AG04449 (cell line): ENCODE results near the gene PTGFR.

Source experiments
- CTCF ChIA-PET: fragments of 350-600 bp; formaldehyde crosslinking; extraction: SDS; loops from one replicate; lab custom pipeline; 2021; ENCODE audit warnings: antibody characterized with exemption; lab: Yijun Ruan, JAX
- POLR2A ChIA-PET: fragments of 400-600, 350-600 bp; formaldehyde crosslinking; extraction: SDS; loops from one replicate; lab custom pipeline; 2020; ENCODE audit warnings: antibody characterized with exemption, inconsistent platforms; lab: Yijun Ruan, JAX
- DNase-seq: peaks from one replicate; pipeline ENCODE4 v3.0.0-alpha.2; 2010; ENCODE audit warnings: low read depth, low spot score
- H3K4me3 ChIP-seq: 2 replicates; pipeline ENCODE4 v1.5.1; 2011; ENCODE audit warnings: low read depth, mild to moderate bottlenecking, control low read depth, low read length
- TF ChIP-seq, protein P1 (sequence below): IDR thresholded peaks from one replicate; pipeline ENCODE4 v1.5.1; 2011; ENCODE audit warnings: mild to moderate bottlenecking, moderate library complexity, low read length, control low read depth, inconsistent platforms; ENCODE audit not compliant: insufficient read depth; ENCODE audit errors: missing control alignments

The PTGFR gene

GRCh38 chr1:78541479-78541878 lies 50.7 kb downstream of the PTGFR start:
- no peak overlapping the region for H3K4me3 ChIP-seq
- no peak for DNase-seq
- TF ChIP-seq, protein P1, sequence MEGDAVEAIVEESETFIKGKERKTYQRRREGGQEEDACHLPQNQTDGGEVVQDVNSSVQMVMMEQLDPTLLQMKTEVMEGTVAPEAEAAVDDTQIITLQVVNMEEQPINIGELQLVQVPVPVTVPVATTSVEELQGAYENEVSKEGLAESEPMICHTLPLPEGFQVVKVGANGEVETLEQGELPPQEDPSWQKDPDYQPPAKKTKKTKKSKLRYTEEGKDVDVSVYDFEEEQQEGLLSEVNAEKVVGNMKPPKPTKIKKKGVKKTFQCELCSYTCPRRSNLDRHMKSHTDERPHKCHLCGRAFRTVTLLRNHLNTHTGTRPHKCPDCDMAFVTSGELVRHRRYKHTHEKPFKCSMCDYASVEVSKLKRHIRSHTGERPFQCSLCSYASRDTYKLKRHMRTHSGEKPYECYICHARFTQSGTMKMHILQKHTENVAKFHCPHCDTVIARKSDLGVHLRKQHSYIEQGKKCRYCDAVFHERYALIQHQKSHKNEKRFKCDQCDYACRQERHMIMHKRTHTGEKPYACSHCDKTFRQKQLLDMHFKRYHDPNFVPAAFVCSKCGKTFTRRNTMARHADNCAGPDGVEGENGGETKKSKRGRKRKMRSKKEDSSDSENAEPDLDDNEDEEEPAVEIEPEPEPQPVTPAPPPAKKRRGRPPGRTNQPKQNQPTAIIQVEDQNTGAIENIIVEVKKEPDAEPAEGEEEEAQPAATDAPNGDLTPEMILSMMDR, result no peak
- ChIA-PET CTCF (interaction anchor here (0.9 to 1.6 kb wide), 2 partner anchors 397 to 411 kb away, joined by 3 to 6 read pairs; no protein-coding TSS in a partner anchor), POLR2A (no interaction called here)

DNA sequence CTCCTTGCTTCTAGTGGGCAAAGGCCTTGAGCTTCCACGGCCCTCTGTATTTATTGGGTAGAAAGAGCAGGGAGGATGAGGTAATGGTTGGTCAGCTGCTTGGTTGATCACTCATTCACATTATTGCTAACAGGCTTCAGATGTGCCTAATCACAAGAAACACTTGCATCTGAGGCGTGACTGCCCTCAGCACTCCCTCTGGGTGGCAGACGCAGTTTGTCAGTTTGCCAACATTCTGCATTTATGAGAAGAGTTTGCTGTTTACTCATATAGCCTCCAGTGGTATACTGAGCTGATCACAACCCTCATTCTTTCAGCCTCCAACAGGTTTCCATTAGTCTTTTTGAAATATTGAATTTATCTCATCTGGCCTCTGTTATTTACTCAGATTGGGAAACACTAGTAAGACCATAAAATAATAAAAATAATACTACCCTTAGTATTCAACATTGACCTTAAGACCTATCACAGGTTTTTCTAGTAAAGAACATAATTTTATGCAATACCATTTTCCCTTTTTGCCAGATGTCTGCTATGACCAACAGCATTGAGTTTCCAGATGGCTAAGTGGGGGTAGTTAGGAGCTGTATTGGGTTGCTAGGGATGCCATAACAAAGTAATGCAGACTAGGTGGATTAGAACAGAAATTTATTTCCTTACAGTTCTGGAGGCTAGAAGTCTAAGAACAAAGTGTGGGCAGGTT lies 53.3 kb downstream of the PTGFR start:
- CTCF ChIA-PET, result no interaction called here
- POLR2A ChIA-PET, result no interaction called here
- TF ChIP-seq, protein P1, result no peak
- DNase-seq, result no peak
- H3K4me3 ChIP-seq, result no peak overlapping the region

- no peak overlapping the region for H3K4me3 ChIP-seq
- no peak for DNase-seq
- ChIA-PET CTCF (interaction anchor here (0.7 kb wide), 1 partner anchor 402 kb away, joined by 3 read pairs; no protein-coding TSS in a partner anchor), POLR2A (no interaction called here)
- TF ChIP-seq, protein P1, result no peak
Measured at GRCh38 chr1:78547081-78547480, 56.3 kb downstream of the PTGFR start.

DNA sequence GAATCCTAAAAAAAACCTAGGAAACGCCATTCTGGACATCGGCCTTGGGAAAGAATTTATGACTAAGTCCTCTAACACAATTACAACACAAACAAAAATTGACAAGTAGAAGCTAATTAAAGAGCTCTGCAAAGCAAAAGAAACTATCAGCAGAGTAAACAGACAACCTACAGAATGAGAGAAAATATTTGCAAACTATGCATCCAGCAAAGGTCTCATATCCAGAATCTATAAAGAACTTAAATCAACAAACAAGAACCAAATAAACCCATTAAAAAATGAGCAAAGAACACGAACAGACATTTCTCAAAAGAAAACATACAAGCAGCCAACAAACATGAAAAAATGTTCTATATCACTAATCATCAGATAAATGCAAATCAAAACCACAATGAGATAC lies 58.6 kb downstream of the PTGFR start:
- ChIA-PET POLR2A (no interaction called here), CTCF (no interaction called here)
- no peak overlapping the region for H3K4me3 ChIP-seq
- no peak for DNase-seq
- TF ChIP-seq, protein P1, result no peak

DNA sequence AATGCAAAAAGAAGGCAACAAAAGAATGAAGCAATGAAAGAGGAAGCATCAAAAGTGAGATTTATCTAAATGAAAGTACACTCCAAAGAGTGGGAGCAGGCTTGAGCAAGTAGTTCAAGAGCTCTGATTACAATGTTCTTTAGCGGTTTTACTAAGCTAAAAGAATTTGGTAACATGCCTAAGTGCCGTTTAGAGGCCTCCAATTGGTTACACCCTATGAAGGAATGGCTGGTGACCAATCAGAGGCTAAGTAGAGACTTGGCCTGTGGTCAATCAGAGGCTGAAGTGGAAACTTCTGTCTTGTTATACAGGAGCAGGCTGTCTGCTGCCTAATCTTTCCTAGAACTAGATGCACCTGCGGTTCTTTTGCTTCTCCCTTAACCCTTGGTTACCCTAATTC lies 59.1 kb downstream of the PTGFR start:
- CTCF ChIA-PET, result no interaction called here
- H3K4me3 ChIP-seq, result no peak overlapping the region
- POLR2A ChIA-PET, result no interaction called here
- TF ChIP-seq, protein P1, result no peak
- no peak for DNase-seq

GRCh38 chr1:78553859-78554258 lies 63.1 kb downstream of the PTGFR start:
- DNase-seq, result no peak
- TF ChIP-seq, protein P1, result no peak
- H3K4me3 ChIP-seq, result no peak overlapping the region
- POLR2A ChIA-PET, result no interaction called here
- CTCF ChIA-PET, result no interaction called here
